ENCODE data around the gene PDE8A.

GRCh38 chr15:84937144-84937543 lies 44.5 kb upstream of the PDE8A start:
- TF ChIP-seq CTCF (IDR thresholded peaks at IDR 0.05) (no peak), EZH2 (IDR thresholded peaks at IDR 0.05; ENCODE audit: borderline replicate concordance, insufficient read depth, low read depth, low read length, poor library complexity, severe bottlenecking) (no peak)

All from B cell (primary cell).